T1000 (cell line): Measurements from ENCODE around the gene CEBPB.
A peak's percentile ranks its signal among the peaks of the same experiment; 100 is the strongest.
"Not testable (repeated sequence)": the region's sequence is repeated elsewhere in the genome, so short reads cannot be mapped to it uniquely, and the experiment has no call there.

Source experiments
- DNase-seq: peaks from one replicate; lab custom pipeline; 2025; ENCODE audit warnings: mixed read lengths; lab: John Stamatoyannopoulos, UW

Gene CEBPB

DNA sequence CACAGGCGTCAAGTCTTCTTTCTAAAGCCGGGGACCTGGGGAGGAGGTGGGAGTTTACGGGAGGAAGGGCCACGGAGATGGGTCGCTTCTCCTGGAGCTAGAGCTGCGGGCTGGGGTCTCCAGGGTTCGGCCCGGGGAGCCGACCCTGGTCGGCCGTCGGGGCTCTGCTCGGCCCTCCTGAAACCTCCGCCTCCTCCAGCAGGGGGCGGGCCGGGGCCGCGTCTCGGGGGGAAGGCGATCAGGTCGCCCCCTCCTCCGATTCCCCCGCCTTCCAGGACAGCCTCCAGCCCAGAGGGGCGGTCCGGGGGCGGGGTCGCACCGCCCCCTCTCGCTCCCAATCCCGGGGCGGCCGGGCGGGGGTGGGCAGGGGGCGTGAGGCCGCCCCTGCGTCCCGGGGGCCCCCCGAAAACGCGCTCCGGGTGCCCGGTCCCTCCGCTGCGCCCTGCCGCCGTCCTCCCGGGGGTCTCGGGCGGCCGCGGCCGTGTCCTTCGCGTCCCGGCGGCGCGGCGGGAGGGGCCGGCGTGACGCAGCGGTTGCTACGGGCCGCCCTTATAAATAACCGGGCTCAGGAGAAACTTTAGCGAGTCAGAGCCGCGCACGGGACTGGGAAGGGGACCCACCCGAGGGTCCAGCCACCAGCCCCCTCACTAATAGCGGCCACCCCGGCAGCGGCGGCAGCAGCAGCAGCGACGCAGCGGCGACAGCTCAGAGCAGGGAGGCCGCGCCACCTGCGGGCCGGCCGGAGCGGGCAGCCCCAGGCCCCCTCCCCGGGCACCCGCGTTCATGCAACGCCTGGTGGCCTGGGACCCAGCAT lies at the start of gene CEBPB:
CEBPB (plus strand) TSS at position 580 of the 814 bp plus-strand sequence; CDS start at position 784, 204 bp downstream.
- peak; percentile 96 for DNase-seq

DNA sequence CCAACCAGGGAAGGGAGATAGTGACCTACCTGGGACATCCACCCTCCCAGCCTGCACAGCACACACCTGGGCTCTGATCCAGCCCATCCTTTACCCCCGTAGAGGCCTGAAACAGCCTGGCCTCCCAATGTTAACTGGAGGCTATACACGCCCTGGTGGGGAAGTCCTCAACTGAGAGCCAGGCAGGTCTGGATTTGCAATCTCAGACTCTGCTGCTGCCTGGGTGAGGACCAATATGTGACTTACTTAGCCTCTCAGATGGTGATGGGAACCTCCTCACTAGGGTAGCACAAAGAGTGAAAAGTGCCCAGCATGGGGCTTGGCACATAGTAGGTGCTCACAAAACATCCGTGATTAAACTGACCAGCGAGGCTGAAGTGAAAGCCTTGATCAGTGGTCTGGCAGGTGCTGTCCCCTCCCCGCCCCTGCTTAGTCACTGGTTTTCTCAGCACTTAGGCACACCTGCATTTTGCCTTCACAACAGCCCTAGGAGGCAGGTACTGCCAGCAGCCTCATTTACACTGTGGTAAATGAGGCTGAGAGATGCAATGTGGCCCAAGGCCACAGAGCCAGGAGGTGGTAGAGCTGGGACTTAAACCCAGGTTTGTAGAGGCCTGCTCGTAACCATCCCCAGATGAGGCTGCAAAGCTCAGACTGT lies 49.5 kb upstream of the CEBPB start:
- DNase-seq = no peak

DNA sequence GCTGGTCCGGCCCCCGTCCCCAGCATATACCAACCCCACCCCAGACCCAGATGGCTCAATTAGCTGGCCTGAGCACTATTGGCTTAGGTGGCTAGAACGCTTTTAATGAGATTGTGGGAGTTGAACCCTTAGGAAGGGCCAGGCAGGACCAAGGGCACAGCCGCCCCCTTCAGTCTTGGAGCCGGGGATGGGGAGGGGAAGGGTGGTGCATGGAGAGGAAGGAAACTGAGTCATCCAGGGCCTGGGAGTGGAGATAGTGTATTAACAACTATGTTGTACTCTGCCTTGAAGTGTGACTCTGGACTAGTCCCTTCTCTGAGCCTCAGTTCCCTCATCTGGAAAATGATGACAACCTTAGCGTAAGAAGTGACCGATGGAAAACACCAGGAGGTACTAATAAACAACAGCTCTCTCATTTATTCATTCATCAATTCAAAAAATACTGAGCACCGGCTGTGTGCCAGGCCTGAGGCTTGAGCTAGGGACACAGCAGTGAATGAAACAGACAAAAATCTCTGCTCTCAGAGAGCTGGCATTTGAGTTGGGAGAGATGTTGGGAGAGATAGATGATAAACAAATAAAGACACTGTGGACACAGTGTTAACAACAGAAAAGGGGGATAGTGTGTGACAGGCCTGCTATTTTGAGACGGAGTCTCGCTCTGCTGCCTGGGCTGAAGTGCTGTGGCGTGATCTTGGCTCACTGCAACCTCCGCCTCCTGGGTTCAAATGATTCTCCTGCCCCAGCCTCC lies 48.6 kb upstream of the CEBPB start:
- DNase-seq = no peak

DNA sequence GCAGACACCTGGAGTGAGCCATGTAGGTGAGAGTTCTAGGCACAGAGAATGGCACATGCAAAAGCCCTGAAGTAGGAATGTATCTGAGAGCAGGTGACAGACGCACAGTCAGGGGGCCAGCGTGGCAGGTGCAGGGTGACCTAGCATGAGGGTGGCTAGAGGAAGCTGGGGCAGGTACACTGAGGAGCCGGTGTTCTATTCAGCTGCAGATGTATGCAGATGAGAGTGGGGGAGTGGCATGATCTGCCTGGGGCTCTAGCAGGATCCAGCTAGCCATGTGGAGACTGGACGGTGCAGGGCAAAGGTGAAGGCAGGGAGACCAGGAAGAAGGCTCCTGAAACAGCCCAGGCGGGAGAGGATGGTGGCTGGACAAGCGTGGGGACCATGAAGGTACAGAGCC lies 47.8 kb upstream of the CEBPB start:
- no peak for DNase-seq

DNA sequence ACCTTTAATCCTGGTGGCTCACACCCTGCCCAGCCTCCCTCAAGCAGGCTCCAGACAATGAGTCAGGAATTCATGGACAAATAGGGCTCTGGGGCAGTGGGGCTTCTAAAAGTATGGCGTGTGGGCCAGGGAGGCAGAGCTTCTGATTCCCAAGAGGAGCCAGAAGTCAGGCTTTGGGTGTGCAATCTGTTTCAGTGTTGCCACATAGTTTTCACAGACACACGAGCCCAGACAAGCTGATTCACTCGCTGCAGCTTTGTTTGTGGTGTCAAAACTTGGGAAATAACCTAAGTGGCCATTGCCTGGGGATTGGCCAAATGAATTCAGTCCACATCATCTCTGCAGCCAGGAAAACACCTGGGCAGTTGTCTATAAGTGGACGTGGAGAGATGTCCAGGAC lies 46.3 kb upstream of the CEBPB start:
- peak; percentile 78 for DNase-seq

DNA sequence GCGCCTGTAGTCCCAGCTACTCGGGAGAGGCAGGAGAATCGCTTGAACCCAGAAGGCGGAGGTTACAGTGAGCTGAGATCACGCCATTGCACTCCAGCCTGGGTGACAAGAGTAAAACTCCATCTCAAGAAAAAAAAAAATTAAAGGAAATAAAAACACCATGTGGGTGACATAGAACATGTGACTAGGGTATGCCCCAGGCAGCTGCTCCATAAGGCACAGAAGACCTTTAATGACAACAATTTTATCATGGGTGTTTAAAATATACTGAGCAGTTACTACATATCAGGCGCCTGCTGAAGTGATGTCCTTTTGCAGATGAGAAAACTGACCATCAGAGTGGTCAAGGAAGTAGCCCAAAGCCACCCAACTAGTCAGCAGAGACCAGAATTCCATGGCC lies 45.1 kb upstream of the CEBPB start:
- no peak for DNase-seq

DNA sequence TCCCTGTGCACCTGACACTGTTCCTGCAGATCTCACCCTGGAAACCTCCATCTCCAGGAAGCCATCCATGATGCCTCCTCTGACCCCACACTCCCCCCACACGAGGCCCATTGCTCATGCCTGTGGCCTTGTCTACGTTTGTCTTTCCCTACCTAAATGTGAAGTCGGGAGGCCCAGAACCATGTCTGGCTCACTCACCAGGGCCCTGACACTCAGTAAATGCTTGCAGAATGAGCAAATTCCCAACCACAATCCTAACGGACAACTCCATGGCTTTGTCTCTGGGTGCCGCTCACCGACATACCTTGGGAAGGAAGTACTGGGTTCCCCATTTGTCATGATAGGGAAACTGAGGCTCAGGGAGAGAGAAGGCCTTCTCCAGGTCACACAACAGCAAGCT lies 44.4 kb upstream of the CEBPB start:
- DNase-seq = no peak

DNA sequence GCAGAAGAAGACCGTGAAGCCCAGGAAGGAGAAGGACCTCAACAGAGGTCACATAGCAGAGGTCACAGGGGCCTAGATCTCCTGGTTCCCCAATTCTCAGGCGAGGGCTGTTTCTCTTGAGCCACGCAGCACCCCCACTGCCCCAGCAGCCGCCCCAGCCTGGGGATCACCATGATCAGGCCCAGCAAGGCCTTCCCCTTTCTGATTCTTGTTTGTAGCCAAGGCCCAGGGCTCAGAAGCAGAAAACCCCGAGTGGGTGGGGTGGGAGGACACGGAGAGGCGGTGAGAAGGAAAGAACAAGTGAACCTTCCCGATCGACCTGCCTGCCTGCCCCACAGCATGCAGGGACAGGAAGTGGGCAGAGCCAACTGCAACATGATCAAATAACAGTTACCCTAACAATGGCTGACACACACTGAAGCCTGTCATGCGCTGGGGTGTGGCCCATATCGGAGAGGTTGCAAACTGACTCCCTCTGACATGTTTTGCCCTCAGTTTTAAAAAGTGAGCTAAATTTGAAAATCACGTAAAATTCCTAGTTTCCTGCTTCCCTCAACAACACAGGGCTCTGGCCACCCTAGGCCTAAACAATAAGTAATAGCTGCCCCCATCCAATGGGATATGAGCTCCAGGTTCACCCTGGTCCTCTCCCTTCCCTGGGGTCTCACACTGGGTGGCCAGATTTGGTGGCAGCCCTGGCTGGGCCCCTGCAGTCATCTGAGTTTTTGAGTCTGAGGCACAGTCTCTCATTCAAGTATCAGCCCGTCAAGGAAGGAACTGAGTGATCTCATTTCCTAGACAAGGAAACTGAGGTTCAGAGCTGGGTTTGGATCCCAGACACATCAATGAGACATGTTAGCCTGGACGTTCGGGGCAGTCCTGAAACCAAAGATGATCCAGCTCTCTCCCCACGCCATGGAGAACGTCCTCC lies 43.6 kb upstream of the CEBPB start:
- no peak for DNase-seq

DNA sequence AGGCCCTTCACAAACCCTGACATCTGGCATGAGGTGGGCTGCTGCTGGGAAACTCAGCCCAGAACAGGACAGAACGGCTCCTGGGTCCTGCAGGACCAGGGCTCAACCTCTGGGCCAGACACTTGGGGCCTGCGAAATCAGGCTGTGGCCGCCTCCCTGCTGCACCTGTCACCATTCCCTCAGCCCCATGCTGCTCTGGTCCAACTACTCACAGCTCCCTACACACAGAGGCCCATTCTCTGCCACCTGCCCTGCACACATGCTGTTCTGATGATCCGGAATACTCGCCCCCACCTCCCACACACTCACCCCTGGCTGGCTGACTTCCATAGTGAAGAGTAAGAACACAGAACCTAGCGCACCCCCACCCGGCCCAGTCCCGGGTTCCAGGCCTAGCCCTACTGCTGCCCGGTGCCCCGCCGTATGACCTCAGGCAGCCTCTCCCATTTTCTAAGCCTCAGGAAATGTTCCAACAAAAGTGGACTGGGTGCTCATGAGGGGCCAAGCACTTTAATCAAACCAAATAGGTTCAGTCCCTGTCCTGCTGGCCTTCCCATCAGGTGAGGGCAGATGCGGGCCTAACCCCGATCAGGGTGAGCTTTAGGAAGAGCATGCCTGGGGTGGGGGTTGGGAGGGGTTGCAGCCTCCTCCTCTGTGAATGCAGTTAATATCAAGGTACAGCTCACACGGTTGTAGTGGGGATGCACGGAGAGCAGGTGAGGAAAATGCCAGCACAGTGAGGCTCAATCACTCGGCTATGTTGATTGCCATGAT lies 41.0 kb upstream of the CEBPB start:
- no peak for DNase-seq

DNA sequence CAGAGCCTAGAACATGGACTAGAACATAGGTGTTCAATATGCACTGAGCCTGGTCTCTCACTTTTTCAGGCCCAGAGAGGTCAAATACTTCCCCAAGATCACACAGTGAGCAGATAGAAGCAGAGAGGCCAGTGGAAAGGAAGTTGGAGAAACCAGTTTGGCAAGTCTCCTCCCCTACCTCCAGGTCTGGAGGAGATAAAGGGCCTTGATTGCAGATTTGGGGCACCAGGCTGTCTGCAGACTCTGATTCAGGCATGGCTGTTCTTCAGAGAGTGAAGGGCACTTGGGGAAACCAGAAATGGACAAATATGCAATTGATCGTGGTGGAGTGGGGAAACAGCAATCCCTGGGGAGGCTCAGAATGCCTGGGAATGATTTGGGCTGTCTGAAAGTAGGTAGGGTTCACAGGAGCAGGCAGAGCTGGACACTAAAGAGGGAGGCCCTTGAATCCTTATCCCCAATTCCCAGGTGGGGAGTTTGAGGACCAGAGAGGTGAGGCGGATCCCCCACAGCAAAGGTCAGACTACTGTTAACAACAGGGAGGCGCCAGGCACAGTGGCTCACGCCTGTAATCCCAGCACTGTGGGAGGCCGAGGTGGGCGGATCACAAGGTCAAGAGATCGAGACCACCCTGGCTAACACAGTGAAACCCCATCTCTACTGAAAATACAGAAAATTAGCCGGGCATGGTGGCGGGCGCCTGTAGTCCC lies 39.4 kb upstream of the CEBPB start:
- no peak for DNase-seq

DNA sequence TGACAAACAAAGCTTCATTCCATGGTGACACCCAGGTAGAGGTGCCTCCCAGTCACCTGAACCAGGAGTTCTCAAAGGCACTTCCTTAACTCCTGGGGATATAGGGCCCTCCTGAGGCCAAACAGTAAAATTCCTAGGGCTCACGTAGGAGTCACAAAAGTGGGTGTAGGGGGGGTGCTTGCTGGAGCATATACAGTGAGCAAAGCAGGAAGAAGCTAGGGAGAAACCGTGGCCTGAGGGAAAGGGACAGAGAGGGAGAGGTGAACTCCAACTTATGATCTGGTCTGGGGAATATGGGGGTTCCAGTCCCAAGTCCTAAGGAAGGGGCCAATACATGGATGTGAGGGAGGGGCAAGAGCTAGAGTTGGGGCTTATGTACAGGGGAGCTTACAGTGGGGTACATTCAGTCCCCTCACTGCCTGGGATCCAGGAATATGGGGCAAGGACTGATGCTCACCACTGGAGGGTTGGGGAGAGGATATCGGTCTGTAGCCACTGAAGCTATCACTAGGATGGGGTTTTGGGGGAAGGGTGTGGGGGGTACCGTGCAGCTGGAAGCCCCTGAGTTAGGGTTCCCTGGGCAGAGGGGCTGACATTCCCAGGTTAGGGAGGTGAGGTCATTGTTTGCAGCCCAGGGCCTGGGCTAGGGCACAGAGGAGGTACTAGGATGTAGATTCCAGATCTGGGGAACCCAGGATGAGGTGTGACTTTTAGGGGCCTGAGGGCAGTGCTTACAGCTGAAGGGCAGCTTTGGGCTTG lies 38.1 kb upstream of the CEBPB start:
- DNase-seq = no peak

DNA sequence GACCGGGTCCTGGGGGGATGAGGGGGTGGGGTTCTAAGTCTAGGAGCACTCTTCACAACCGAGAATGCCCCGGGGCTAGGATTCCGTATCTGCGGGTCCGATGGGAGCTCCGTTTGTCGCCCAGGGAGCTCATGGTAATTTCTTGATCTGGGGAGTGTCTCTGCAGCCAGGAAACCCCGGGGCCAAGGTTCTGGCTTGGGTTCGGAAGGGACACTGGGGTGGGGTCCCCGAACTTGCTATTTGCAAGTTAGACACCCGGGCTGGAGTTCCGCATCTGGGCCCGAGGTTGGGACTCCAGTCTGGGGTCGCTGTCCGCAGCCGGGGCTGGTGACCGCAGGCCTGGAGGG lies 37.5 kb upstream of the CEBPB start:
- DNase-seq = no peak

DNA sequence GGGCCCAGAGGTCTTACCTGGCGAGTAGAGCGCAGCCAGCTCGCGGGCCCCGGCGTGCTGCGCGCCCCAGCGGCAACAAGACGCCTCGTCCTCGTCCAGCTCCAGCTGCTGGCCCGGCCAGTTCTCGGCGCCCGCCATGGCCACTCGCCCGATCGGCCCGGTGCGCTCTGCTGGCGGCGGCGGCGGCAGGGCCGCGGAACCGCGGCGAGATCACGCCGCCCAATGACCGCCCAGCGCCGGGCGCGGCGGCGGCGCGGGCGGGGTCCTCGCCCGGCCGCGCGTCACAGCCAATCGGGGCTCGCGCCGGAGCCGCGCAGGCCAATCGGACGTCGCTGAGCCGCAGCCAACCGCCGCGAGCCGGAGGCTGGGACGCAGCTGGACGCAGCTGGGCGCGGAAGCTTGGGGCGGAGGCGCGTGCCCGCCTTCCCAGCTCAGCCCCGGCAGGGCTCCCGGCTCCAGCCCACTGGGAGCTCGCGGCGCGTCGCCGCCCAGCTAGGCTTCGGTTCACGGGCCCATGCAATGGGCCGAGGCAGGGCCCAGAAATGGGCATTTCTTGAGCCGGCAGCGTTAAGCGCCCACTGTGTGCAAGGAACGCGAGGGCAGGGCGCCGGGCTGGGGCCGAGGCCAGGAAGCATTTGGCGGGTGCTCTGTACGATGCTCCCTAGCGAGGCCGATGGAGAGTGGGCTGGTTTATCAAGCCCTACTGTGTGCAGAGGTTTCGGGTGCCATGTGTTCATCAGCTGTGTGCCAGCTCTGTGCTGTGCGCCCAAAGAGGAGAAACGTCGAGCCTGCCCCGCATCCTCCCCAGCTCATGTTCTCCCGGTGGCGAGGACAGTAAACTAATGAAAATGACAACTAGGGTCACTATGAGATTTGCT lies 36.9 kb upstream of the CEBPB start, which contains the start of gene PEDS1:
PEDS1 (minus strand) TSS at position 224 of the 878 bp plus-strand sequence; CDS start at position 138, 86 bp downstream.
- DNase-seq = peak; percentile 94

DNA sequence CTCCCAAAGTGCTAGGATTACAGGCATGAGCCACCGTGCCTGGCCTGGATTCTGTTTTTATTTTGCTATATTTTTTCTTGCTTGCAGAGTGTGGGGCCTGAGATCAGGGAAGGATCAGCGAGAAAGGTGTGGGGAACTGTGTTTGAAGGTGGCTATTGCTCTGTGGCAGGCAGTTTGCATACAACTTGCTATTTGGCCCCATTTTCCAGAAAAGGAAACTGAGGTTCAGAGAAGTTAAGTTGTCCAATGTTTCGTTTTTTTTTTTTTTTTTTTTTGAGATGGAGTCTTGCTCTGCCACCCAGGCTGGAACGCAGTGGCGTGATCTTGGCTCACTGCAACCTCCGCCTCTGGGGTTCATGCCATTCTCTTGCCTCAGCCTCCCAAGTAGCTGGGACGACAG lies 29.1 kb upstream of the CEBPB start:
- DNase-seq = not testable (repeated sequence)

DNA sequence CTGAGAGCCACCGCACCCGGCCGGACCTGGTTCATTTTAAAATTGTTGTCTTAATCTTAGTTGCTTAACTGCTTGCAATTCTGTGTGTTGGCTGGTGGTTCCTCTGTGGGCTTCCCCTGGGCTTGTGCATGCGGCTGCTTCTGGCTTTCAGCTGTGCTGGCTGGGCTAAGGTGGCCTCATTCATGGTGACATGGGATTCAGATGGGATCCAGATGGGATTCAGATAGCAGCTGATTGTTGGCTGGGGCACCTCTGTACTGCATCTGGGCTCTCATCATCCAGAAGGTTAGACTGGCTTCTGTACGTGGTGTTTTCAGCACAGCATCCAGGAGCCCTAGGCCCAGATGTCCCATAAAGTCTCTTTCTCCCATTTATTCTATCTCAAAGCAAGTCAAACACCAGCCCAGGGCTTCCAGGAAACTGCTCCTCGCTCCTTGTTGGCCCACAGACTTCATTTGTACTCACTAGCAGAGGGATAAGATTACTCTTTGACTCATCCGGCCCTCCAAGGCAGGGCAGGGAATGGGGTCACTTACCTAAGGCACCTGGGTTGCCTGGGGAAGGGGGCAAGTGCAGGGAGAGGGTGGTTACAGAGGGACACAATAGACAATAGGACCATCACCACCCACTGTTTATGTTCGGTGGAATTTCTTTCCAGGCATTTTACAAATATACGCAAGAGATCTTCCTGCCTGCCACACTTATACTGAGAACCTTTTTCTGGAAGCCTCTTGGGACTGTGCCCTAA lies 26.9 kb upstream of the CEBPB start:
- DNase-seq = peak; percentile 17

DNA sequence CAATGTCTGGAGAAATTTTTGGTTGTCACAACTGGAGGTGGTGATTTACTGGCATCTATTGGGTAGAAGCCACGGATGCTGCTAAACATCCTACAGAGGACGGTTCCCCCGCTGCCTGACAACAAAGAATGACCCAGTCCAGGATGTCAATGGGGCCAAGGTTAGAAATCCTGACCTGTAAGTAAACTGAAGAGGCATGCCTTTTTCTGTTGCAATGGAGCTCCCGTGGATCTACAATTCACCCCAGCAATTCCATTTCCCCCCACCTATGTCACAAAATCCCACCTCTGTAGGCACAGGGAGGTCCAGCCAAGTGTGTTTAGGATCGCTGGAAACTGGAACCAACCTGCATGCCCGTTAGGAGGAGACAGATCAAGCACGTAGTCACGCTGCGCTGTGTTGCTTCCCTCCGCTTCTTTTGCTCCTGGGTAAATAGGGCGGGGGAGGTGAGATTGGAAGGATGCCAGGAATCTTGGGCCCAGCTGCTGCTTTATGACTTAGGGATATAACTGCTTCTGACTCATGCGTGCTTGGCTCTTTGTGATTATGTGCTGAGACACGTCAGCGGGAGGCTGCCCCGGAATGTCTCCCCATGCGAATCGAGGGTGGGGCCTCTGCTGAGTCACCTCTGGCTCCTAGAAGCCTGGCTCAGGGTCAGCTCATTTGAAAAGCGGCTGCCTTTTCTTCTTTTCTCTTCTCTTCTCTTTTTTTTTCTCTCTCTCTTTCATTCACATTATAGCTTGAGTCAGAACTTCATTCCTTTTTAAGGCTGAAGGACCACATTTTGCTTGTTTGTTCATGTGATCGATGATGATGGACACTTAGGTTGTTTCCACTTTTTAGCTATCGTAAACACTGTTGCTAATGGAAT lies 24.7 kb upstream of the CEBPB start:
- DNase-seq = peak; percentile 99

DNA sequence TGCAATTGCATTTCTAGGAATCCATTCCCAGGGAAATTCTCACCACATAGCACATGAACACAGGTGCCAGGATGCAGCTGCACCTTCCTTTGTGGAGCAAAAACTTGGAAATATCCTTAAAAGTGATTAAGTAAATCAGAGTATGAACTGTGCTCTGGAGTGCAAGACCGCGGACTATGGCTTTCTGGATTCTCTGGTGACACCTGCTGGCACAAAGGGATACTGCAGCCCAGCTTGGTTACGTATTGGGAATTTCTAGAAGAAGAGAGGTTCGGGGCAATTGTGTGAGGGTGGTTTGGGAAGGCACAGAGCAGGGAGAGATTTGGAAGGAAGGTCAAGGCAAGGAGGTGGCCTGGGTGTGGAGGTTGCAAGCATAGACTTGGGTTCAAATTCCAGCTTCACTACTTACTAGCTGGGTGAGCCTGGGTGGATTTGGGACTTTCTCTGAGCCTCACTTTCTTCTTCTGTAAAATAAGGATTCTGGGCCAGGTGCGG lies 21.3 kb upstream of the CEBPB start:
- peak; percentile 88 for DNase-seq
